Activated CD8-positive, alpha-beta memory T cell treated with anti-CD3 and anti-CD28 coated beads, Interleukin-2, amount 50 U/mL, for 24 hours (primary cell): ENCODE data around the gene HIPK2.
"Not testable (repeated sequence)": the region's sequence is repeated elsewhere in the genome, so short reads cannot be mapped to it uniquely, and the experiment has no call there.

Experiments used
- DNase-seq: peaks from one replicate; pipeline ENCODE4 v3.0.0-alpha.2; 2020; ENCODE audit errors: extremely low read depth

Gene HIPK2

GRCh38 chr7:139673762-139674161 is 104.0 kb downstream of the HIPK2 start:
- no peak for DNase-seq

- DNase-seq = no peak
These were observed 104.6 kb downstream of the HIPK2 start for GRCh38 chr7:139673230-139673629.

- DNase-seq = no peak
These were observed 105.8 kb downstream of the HIPK2 start for GRCh38 chr7:139671967-139672366.

- DNase-seq = not testable (repeated sequence)
These were observed 107.1 kb downstream of the HIPK2 start for GRCh38 chr7:139670662-139671061.

- no peak for DNase-seq
These were observed 108.4 kb downstream of the HIPK2 start for GRCh38 chr7:139669106-139670061.

GRCh38 chr7:139667377-139667776 is 110.4 kb downstream of the HIPK2 start:
- DNase-seq = no peak

- no peak for DNase-seq
These were observed 111.3 kb downstream of the HIPK2 start for GRCh38 chr7:139666501-139666900.

GRCh38 chr7:139664434-139664833 is 113.4 kb downstream of the HIPK2 start:
- no peak for DNase-seq

GRCh38 chr7:139663608-139664177 is 114.1 kb downstream of the HIPK2 start:
- no peak for DNase-seq

- DNase-seq = no peak
These were observed 115.9 kb downstream of the HIPK2 start for GRCh38 chr7:139661903-139662302.

GRCh38 chr7:139661043-139661440 is 116.8 kb downstream of the HIPK2 start:
- no peak for DNase-seq

GRCh38 chr7:139660317-139661042 is 117.3 kb downstream of the HIPK2 start:
- no peak for DNase-seq

- no peak for DNase-seq
These were observed 117.9 kb downstream of the HIPK2 start for GRCh38 chr7:139659922-139660316.

GRCh38 chr7:139658908-139659675 is 118.7 kb downstream of the HIPK2 start:
- no peak for DNase-seq

- DNase-seq = no peak
These were observed 119.5 kb downstream of the HIPK2 start for GRCh38 chr7:139658296-139658695.

- DNase-seq = no peak
These were observed 120.1 kb downstream of the HIPK2 start for GRCh38 chr7:139657725-139658124.

- no peak for DNase-seq
These were observed 121.4 kb downstream of the HIPK2 start for GRCh38 chr7:139656387-139656786.

GRCh38 chr7:139655305-139655704 is 122.5 kb downstream of the HIPK2 start:
- DNase-seq = no peak

GRCh38 chr7:139654276-139655181 is 123.3 kb downstream of the HIPK2 start:
- DNase-seq = no peak

- DNase-seq = no peak
These were observed 125.9 kb downstream of the HIPK2 start for GRCh38 chr7:139651914-139652313.

GRCh38 chr7:139651308-139651707 is 126.5 kb downstream of the HIPK2 start:
- DNase-seq = no peak
